Neural progenitor cell (in vitro differentiated cells): ENCODE results near the gene MARVELD1.

ENCODE experiments used
- CTCF ChIP-seq: fragments of 200-600 bp; sonication (generic); IDR thresholded peaks from 2 replicates; pipeline ENCODE4 v1.5.1; 2017; ENCODE audit warnings: antibody characterized with exemption, mild to moderate bottlenecking
- EZH2 ChIP-seq: fragments of 200-600 bp; sonication (generic); IDR thresholded peaks from 2 replicates; pipeline ENCODE4 v1.6.1; 2017; ENCODE audit warnings: antibody characterized with exemption, mild to moderate bottlenecking, moderate library complexity

- no peak for TF ChIP-seq CTCF
- no peak for TF ChIP-seq EZH2
These were observed 8.4 kb upstream of the MARVELD1 start for GRCh38 chr10:97705006-97705670.
